ENCODE data around the gene CACNG7. TPM values are rescaled to one million over a fixed set of nuclear protein-coding genes. Genes with fewer than 3 reads are reported as not detected.

CACNG7 gene
- total RNA-seq, 6 experiments from 2014 or later, result not detected

DNA sequence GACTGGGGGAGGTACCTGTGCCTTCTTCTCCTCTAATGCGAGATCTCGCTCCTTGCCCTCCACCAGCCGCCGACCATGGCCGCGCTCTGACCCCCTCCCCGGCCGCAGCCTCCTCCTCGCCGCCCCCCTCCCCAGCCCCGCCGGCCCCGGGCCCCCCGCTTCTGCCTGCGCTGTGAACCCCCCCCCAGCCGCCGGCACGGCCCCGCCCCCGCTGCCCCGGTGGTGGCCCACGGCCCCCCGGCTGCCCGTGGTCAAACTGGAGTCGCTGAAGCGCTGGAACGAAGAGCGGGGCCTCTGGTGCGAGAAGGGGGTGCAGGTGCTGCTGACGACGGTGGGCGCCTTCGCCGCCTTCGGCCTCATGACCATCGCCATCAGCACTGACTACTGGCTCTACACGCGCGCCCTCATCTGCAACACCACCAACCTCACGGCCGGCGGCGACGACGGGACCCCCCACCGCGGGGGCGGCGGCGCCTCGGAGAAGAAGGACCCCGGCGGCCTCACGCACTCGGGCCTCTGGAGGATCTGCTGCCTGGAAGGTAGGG is 53.9 kb downstream of the CACNG7 start, which contains the start of gene CACNG8:
Gene CACNG8 (plus strand): TSS at position 51 of the 545 bp plus-strand sequence.
- ATAC-seq (no peak), DNase-seq (peak in 1 of 3 donors; percentile 40)
- no peaks in the 10 kb centered on the region for H3K9me3 ChIP-seq
- TF ChIP-seq CTCF (IDR thresholded peaks at IDR 0.05) (no peak), POLR2A (IDR thresholded peaks at IDR 0.05) (no peak)
- H3K27me3 ChIP-seq, result peaks cover 0 to 4% of the 10 kb centered on the region in 2 donors
- no peak within 1 kb of the TSS for H3K4me3 ChIP-seq
- no peaks in the 10 kb centered on the region for H3K36me3 ChIP-seq
- H3K27ac ChIP-seq, result no peak within 1 kb of the TSS
- H3K4me1 ChIP-seq, result no peaks in the 10 kb centered on the region
- 2% methylated on average over 15 of the region's 55 CpGs for WGBS (ENCODE audit: insufficient coverage, low coverage, low lambda C conversion rate, missing lambda C conversion rate)
- intact Hi-C loops (cut with DNase I), result no loop called here

GRCh38 chr19:53965091-53965490 is 56.0 kb downstream of the CACNG7 start:
- intact Hi-C loops (cut with DNase I), result no loop called here
- Histone ChIP-seq H3K9me3 (no peaks in the 10 kb centered on the region), H3K27ac (no peak overlapping the region), H3K36me3 (no peaks in the 10 kb centered on the region), H3K4me1 (no peaks in the 10 kb centered on the region), H3K4me3 (no peak overlapping the region), H3K27me3 (peaks cover 0 to 4% of the 10 kb centered on the region in 2 donors)
- TF ChIP-seq CTCF (IDR thresholded peaks at IDR 0.05) (no peak), POLR2A (IDR thresholded peaks at IDR 0.05) (no peak)
- peak in 1 of 3 donors; percentile 15 for DNase-seq
- ATAC-seq, result peak in 1 of 4 donors; percentile 28
- 30% methylated on average over 10 of the region's 11 CpGs for WGBS (ENCODE audit: insufficient coverage, low coverage, low lambda C conversion rate, missing lambda C conversion rate)

- no peaks in the 10 kb centered on the region for H3K36me3 ChIP-seq
- WGBS (ENCODE audit: insufficient coverage, low coverage, low lambda C conversion rate, missing lambda C conversion rate), result 60% methylated on average over 7 of the region's 7 CpGs
- no peaks in the 10 kb centered on the region for H3K4me1 ChIP-seq
- H3K27ac ChIP-seq, result no peak overlapping the region
- intact Hi-C loops (cut with DNase I), result no loop called here
- no peaks in the 10 kb centered on the region for H3K27me3 ChIP-seq
- H3K4me3 ChIP-seq, result no peak overlapping the region
- H3K9me3 ChIP-seq, result no peaks in the 10 kb centered on the region
- TF ChIP-seq CTCF (IDR thresholded peaks at IDR 0.05) (no peak), POLR2A (IDR thresholded peaks at IDR 0.05) (no peak)
- DNase-seq (peak in 1 of 3 donors; percentile 12), ATAC-seq (no peak)
These were observed 57.9 kb downstream of the CACNG7 start for GRCh38 chr19:53966931-53967330.

GRCh38 chr19:53969366-53969765 is 60.3 kb downstream of the CACNG7 start:
- Histone ChIP-seq H3K4me3 (no peak overlapping the region), H3K4me1 (no peaks in the 10 kb centered on the region), H3K9me3 (no peaks in the 10 kb centered on the region), H3K27ac (no peak overlapping the region), H3K36me3 (no peaks in the 10 kb centered on the region), H3K27me3 (no peaks in the 10 kb centered on the region)
- ATAC-seq (no peak), DNase-seq (peak in 1 of 3 donors; percentile 19)
- TF ChIP-seq CTCF (IDR thresholded peaks at IDR 0.05), result no peak
- no peak for TF ChIP-seq POLR2A (IDR thresholded peaks at IDR 0.05)
- 59% methylated on average over 3 of the region's 6 CpGs for WGBS (ENCODE audit: insufficient coverage, low coverage, low lambda C conversion rate, missing lambda C conversion rate)
- intact Hi-C loops (cut with DNase I), result no loop called here

Data from right lobe of liver (tissue), 6 donors.